ENCODE results near the gene LMOD1.
"Not testable (repeated sequence)": the region's sequence is repeated elsewhere in the genome, so short reads cannot be mapped to it uniquely, and the experiment has no call there.

LMOD1 gene

GRCh38 chr1:201982623-201983379 is 36.5 kb upstream of the LMOD1 start, which contains the start of gene RNPEP:
Gene RNPEP, plus strand, starts transcription at chr1:201982648. Its CDS starts 19 bp downstream, at chr1:201982667.
- H3K4me3 ChIP-seq (ENCODE audit: low read depth, low read length), result peak within 1 kb of the TSS; percentile 76
- TF ChIP-seq CTCF (IDR thresholded peaks at IDR 0.05; ENCODE audit: low read depth, low read length), result no peak

GRCh38 chr1:201982082-201982622 is 35.8 kb upstream of the LMOD1 start:
- no peak for TF ChIP-seq CTCF (IDR thresholded peaks at IDR 0.05; ENCODE audit: low read depth, low read length)
- H3K4me3 ChIP-seq (ENCODE audit: low read depth, low read length), result peak overlapping the region; percentile 76

DNA sequence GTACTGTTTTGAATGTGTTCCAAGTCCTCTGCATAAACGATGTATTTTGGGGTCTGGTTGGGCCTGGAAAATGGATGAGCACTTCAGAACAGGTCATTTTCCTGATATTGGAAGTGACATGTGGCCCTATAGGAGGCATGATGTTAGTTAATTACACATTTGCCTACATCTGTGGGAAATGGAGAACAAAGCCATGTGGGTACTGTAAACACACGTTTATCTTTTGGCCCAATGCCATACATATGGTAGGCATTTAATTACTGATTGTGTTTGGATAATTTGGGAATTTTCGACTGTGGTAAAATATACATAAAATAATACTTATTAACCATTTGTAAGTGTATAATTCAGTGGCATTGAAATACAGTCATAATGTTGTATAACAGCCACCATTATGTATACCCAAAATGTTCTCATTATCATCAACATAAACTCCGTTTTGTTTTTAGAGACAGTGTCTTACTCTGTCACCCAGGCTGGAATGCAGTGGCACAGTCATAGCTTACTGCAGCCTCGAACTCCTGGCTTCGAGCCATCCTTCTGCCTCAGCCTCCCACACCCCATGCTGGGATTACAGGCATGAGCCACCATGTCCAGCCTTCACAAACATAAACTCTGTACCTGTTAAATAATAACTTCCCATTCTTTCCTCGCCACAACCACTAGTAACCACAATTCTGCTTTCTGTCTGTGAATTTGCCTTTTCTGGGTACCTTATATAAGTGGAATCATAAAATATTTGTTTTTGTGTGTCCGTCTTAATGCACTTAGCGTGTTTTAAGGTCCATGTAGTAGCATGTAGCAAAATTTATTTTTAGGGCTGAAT is 24.2 kb upstream of the LMOD1 start:
- no peak for TF ChIP-seq CTCF (IDR thresholded peaks at IDR 0.05; ENCODE audit: low read depth, low read length)
- no peak overlapping the region for H3K4me3 ChIP-seq (ENCODE audit: low read depth, low read length)

- H3K4me3 ChIP-seq (ENCODE audit: low read depth, low read length), result no peak overlapping the region
- TF ChIP-seq CTCF (IDR thresholded peaks at IDR 0.05; ENCODE audit: low read depth, low read length), result no peak
Measured at GRCh38 chr1:201968202-201968925, 22.0 kb upstream of the LMOD1 start.

DNA sequence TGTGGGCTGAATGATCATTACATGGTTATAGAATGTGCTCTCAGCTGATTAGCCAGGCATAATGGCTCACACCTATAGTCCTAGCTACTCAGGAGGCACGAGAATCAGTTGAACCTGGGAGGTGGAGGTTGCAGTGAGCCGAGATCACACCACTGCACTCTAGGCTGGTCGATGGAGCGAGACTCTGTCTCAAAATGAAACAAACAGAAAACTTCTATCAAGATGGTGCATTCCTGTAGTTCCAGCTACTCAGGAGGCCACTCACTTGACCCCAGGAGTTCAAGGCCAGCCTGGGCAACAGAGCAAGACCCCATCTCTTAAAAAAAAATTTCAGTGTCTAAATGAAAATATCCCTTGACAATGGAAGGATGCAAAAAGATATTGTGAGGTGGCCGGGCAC is 19.8 kb upstream of the LMOD1 start:
- no peak for TF ChIP-seq CTCF (IDR thresholded peaks at IDR 0.05; ENCODE audit: low read depth, low read length)
- H3K4me3 ChIP-seq (ENCODE audit: low read depth, low read length), result no peak overlapping the region

DNA sequence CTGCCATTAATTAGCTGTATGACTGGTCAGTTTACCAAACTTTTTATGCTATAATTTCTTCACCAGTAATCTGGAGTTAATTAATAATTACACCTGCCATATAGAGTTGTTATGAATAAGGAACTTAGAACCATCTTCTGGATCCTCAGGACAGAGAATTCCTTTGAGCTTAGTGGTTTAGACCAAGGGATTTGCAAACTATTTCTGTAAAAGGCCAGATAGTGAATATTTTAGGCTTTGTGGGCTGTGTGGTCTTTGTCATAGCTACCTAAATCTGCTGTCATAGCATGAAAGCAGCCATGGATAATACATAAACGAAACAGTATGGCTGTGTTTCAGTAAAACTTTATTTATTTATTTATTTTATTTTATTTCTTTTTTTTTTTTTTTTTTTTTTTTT is 17.9 kb upstream of the LMOD1 start:
- no peak overlapping the region for H3K4me3 ChIP-seq (ENCODE audit: low read depth, low read length)
- TF ChIP-seq CTCF (IDR thresholded peaks at IDR 0.05; ENCODE audit: low read depth, low read length), result no peak

GRCh38 chr1:201962382-201962781 is 16.0 kb upstream of the LMOD1 start:
- H3K4me3 ChIP-seq (ENCODE audit: low read depth, low read length), result not testable (repeated sequence)

Measured in WI38 (cell line).